Stimulated activated CD4-positive, alpha-beta T cell treated with anti-CD3 and anti-CD28 coated beads, Interleukin-4, amount 100 ng/mL, for 48 hours (primary cell): ENCODE measurements around the gene PTGES.
"Not testable (repeated sequence)": the region's sequence is repeated elsewhere in the genome, so short reads cannot be mapped to it uniquely, and the experiment has no call there.

ENCODE experiments used
- DNase-seq, 2 donors: peaks; one replicate each; pipeline ENCODE4 v3.0.0-alpha.2; 2020; ENCODE audit warnings: low read depth in 2 of 2

PTGES gene

GRCh38 chr9:129752900-129753729 lies at the start of gene PTGES:
Gene PTGES (minus strand): TSS chr9:129753042. CDS start chr9:129753012, 30 bp downstream.
- peak; percentile 27 to 36 for DNase-seq

GRCh38 chr9:129801504-129801903 lies 48.7 kb upstream of the PTGES start:
- no peak for DNase-seq

GRCh38 chr9:129798973-129799372 lies 46.1 kb upstream of the PTGES start:
- DNase-seq: no peak

- not testable (repeated sequence) for DNase-seq
Observed at GRCh38 chr9:129796029-129796428, 43.2 kb upstream of the PTGES start.

GRCh38 chr9:129794549-129794948 lies 41.7 kb upstream of the PTGES start:
- no peak for DNase-seq

- no peak for DNase-seq
Observed at GRCh38 chr9:129786481-129786880, 33.6 kb upstream of the PTGES start.

GRCh38 chr9:129785866-129786265 lies 33.0 kb upstream of the PTGES start:
- DNase-seq: no peak

- DNase-seq: not testable (repeated sequence)
Observed at GRCh38 chr9:129784970-129785369, 32.1 kb upstream of the PTGES start.

- DNase-seq: peak; percentile 61 to 64
Observed at GRCh38 chr9:129783516-129784361, 30.9 kb upstream of the PTGES start.

- DNase-seq: no peak
Observed at GRCh38 chr9:129781981-129782380, 29.1 kb upstream of the PTGES start.

GRCh38 chr9:129781131-129781530 lies 28.3 kb upstream of the PTGES start:
- DNase-seq: no peak

GRCh38 chr9:129779560-129780190 lies 26.8 kb upstream of the PTGES start:
- DNase-seq: no peak

- no peak for DNase-seq
Observed at GRCh38 chr9:129778469-129778868, 25.6 kb upstream of the PTGES start.

GRCh38 chr9:129777769-129778130 lies 24.9 kb upstream of the PTGES start:
- no peak for DNase-seq

GRCh38 chr9:129776938-129777768 lies 24.3 kb upstream of the PTGES start:
- peak; percentile 55 to 59 for DNase-seq

- DNase-seq: no peak
Observed at GRCh38 chr9:129776566-129776937, 23.7 kb upstream of the PTGES start.

GRCh38 chr9:129776096-129776495 lies 23.3 kb upstream of the PTGES start:
- DNase-seq: not testable (repeated sequence)

- DNase-seq: no peak
Observed at GRCh38 chr9:129775448-129775798, 22.6 kb upstream of the PTGES start.

GRCh38 chr9:129774791-129775447 lies 22.1 kb upstream of the PTGES start:
- DNase-seq: no peak

- no peak for DNase-seq
Observed at GRCh38 chr9:129773262-129774048, 20.6 kb upstream of the PTGES start.
